Mucosa of descending colon (tissue), 3 donors: ENCODE data around the gene C12orf50. TPM values are rescaled to one million over a fixed set of nuclear protein-coding genes. Genes with fewer than 3 reads are reported as not detected.
A peak's percentile ranks its signal among the peaks of the same experiment; 100 is the strongest.
"Not testable (repeated sequence)": the region's sequence is repeated elsewhere in the genome, so short reads cannot be mapped to it uniquely, and the experiment has no call there.

Experiments
- ATAC-seq: fragments of 200-7000 bp; cut with Tn5 transposase; one replicate; pipeline ENCODE4 v1.9.1; 2020; ENCODE audit warnings: mild to moderate bottlenecking, moderate library complexity
- DNase-seq, 3 donors: peaks; one replicate each; pipeline ENCODE4 v3.0.0-alpha.2; 2020
- H3K36me3 ChIP-seq: fragments of 200-600 bp; one replicate; pipeline ENCODE4 v1.8.0; 2021; ENCODE audit warnings: low read depth, mild to moderate bottlenecking
- H3K4me1 ChIP-seq: fragments of 200-600 bp; one replicate; pipeline ENCODE4 v1.8.0; 2021; ENCODE audit warnings: low read depth, mild to moderate bottlenecking
- H3K4me3 ChIP-seq: fragments of 200-600 bp; one replicate; pipeline ENCODE4 v1.8.0; 2021; ENCODE audit warnings: mild to moderate bottlenecking
- H3K9me3 ChIP-seq: fragments of 200-600 bp; one replicate; pipeline ENCODE4 v1.8.0; 2021; ENCODE audit warnings: mild to moderate bottlenecking
- intact Hi-C, 2 donors: fragments of 100-400 bp; cut with DNase I in 1 of 2; cut with micrococcal nuclease in 1 of 2; formaldehyde crosslinking; loops; one replicate each; pipeline versions ENCODE4 v1.11.0 to v1.11.1; 2022; cut with DNase I, micrococcal nuclease
- total RNA-seq, 3 donors: library from RNA; stranded (reverse); fragmentation: NEBNext Ultra II Directional in 2 of 3; extraction: Animal tissue kit (Norgen Biotek cat#: 25700) in 2 of 3; gene quantifications; one replicate each; pipeline versions ENCODE4 v1.2.1 to v1.2.4, GENCODE V29; 2021 to 2023
- TF ChIP-seq, protein P1 (sequence below): fragments of 200-600 bp; IDR thresholded peaks from one replicate; pipeline ENCODE4 v1.8.0; 2022; ENCODE audit warnings: antibody characterized with exemption, mild to moderate bottlenecking
- donor health status: DM: no; HTN: no; CAD: no; lungs with moderate emphysema.
- donor health status: DM: no; HTN: no; CAD: no.
- donor health status: DM: no; HTN: yes; CAD: no.

C12orf50 gene
- total RNA-seq, 3 donors from 2014 or later = 0.06 TPM; not detected in 2

GRCh38 chr12:88036353-88036965, 7.3 kb upstream of the C12orf50 start:
- H3K4me3 ChIP-seq = no peak overlapping the region
- intact Hi-C loops = no loop called here
- peak in 1 of 3 donors; percentile 8 for DNase-seq
- H3K4me1 ChIP-seq = peaks cover 16% of the 10 kb centered on the region
- TF ChIP-seq, protein P1, sequence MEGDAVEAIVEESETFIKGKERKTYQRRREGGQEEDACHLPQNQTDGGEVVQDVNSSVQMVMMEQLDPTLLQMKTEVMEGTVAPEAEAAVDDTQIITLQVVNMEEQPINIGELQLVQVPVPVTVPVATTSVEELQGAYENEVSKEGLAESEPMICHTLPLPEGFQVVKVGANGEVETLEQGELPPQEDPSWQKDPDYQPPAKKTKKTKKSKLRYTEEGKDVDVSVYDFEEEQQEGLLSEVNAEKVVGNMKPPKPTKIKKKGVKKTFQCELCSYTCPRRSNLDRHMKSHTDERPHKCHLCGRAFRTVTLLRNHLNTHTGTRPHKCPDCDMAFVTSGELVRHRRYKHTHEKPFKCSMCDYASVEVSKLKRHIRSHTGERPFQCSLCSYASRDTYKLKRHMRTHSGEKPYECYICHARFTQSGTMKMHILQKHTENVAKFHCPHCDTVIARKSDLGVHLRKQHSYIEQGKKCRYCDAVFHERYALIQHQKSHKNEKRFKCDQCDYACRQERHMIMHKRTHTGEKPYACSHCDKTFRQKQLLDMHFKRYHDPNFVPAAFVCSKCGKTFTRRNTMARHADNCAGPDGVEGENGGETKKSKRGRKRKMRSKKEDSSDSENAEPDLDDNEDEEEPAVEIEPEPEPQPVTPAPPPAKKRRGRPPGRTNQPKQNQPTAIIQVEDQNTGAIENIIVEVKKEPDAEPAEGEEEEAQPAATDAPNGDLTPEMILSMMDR = no peak
- no peaks in the 10 kb centered on the region for H3K36me3 ChIP-seq
- H3K9me3 ChIP-seq = no peaks in the 10 kb centered on the region
- no peak for ATAC-seq

DNA sequence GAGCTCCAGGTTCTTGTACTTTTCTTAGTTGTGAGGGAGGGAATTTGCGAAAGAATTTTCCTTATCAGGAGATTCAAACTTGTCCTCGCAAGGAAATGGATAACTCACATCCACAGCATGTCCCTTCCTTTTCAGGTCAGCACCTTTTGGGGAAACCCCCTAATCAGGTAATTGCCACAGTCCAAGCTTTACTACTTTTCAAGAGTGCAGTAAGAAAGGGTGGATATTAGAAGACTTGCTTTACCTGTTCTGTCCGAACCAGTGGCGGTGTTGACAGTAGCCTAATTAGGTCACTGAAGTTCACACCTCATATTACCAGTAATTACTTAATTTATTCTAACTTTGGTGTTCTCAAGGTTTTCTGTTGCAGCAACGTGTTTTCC, 6.7 kb upstream of the C12orf50 start:
- TF ChIP-seq, protein P1 = no peak

GRCh38 chr12:88035271-88035906, 6.2 kb upstream of the C12orf50 start:
- Histone ChIP-seq H3K4me3 (peak overlapping the region; percentile 50), H3K36me3 (no peaks in the 10 kb centered on the region), H3K9me3 (no peaks in the 10 kb centered on the region), H3K4me1 (peaks cover 16% of the 10 kb centered on the region)
- TF ChIP-seq, protein P1 = no peak
- intact Hi-C loops = no loop called here
- ATAC-seq (peak; percentile 99), DNase-seq (peak; percentile 91 to 93 (median 93))

More for the DNA sequence above, 6.7 kb upstream of the C12orf50 start:
- Histone ChIP-seq H3K4me3 (peak overlapping the region; percentile 50), H3K9me3 (no peaks in the 10 kb centered on the region), H3K4me1 (peaks cover 16% of the 10 kb centered on the region), H3K36me3 (no peaks in the 10 kb centered on the region)
- intact Hi-C loops = no loop called here
- DNase-seq = peak in 1 of 3 donors; percentile 14
- ATAC-seq = peak; percentile 60

DNA sequence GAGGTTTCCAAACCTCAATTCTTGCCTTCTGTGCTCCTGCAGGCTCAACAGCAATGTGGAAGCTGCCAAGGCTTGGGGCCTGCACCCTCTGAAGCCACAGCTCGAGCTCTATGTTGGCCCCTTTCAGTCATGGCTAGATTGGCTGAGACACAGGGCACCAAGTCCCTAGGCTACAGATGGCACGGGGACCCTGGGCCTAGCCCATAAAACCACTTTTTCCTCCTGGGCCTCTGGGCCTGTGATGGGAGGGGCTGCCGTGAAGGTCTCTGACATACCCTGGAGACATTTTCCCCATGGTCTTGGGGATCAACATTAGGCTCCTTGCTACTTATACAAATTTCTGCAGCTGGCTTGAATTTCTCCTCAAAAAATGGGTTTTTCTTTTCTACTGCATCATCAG, 2.0 kb upstream of the C12orf50 start:
- H3K36me3 ChIP-seq, H3K9me3 ChIP-seq, H3K4me1 ChIP-seq, DNase-seq, ATAC-seq, H3K4me3 ChIP-seq, intact Hi-C loops: not testable (repeated sequence)

DNA sequence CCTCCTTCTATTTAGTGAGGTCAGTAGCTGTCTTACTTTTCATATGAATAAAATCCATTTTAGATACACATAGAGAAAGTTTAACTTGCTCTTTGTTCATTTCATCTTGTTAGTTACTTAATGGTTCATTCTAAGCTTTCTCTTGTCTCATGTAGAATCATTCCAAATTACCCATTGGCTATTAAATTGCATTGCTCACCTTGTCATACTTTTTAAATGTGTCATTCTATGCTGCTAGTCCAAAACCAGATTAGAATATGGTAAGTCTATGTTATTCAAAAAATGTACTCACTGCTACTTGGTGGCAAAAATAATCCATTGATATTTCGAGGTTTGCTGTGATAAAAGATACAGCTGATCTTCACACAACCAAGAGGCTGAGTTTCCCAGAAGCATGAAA, 3.0 kb downstream of the C12orf50 start:
- Histone ChIP-seq H3K4me1 (no peaks in the 10 kb centered on the region), H3K36me3 (no peaks in the 10 kb centered on the region), H3K4me3 (no peak overlapping the region), H3K9me3 (no peaks in the 10 kb centered on the region)
- DNase-seq = no peak
- TF ChIP-seq, protein P1 = no peak
- ATAC-seq = no peak
- intact Hi-C loops = no loop called here

DNA sequence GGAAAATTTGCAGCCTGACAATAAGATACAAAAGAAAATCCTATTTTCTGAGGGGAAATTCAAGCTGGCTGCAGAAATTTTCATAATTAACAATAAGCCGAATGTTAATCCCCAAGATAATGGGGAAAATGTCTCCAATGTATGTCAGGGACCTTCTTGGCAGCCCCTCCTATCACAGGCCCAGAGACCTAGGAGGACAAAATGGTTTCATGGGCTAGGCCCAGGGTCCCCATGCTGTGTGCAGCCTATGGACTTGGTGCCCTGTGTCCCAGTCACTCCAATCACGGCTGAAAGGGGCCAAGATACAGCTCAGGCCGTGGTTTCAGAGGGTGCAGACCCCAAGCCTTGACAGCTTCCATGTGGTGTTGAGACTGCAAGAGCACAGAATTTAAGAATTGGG, 11.2 kb downstream of the C12orf50 start:
- peaks cover 7% of the 10 kb centered on the region for H3K9me3 ChIP-seq
- intact Hi-C loops = no loop called here
- no peak for DNase-seq
- no peak for ATAC-seq
- no peaks in the 10 kb centered on the region for H3K36me3 ChIP-seq
- TF ChIP-seq, protein P1 = no peak
- no peak overlapping the region for H3K4me3 ChIP-seq
- no peaks in the 10 kb centered on the region for H3K4me1 ChIP-seq
